ENCODE results near the gene SPRR5. TPM values are rescaled to one million over a fixed set of nuclear protein-coding genes. Genes with fewer than 3 reads are reported as not detected.
A peak's percentile ranks its signal among the peaks of the same experiment; 100 is the strongest.

Gene SPRR5
- total and polyA plus RNA-seq, 2 of the 8 experiments (the other 6 are each of a cell fraction or from before 2014, with no cell fraction given): not detected

GRCh38 chr1:152986578-152986977, 39.6 kb downstream of the SPRR5 start:
- Histone ChIP-seq H4K5ac (ENCODE audit: insufficient read length, low read depth, low read length) (no peak overlapping the region), H3K56ac (replicated peaks; ENCODE audit: insufficient read length, low read depth, low read length) (no peak overlapping the region), H2BK12ac (ENCODE audit: low read depth, low read length) (0 out of 2 replicates have a peak overlapping the region, but pooled peaks have one; percentile 60), H4K8ac (ENCODE audit: extremely low read depth, insufficient read depth, low read length) (no peak overlapping the region), H3K18ac (ENCODE audit: extremely low read depth, low read length) (no peak overlapping the region), H3K4me3 (ENCODE audit: extremely low read depth in 1 of 4, insufficient read depth in 2 of 4, low read depth in 3 of 4, low read length in 4 of 4) (no peak overlapping the region), H3K36me3 (ENCODE audit: control insufficient read depth in 2 of 4, insufficient read depth in 4 of 4, low read length in 3 of 4) (no peaks in the 10 kb centered on the region), H2BK5ac (ENCODE audit: low read depth, low read length) (no peak overlapping the region), H3K79me1 (ENCODE audit: low read depth, low read length) (no peaks in the 10 kb centered on the region), H2AFZ (ENCODE audit: low read length) (no peak overlapping the region), H3K27me3 (replicated peaks in 1 of 4; ENCODE audit: control insufficient read depth in 3 of 4, extremely low read depth in 1 of 4, insufficient read depth in 3 of 4, low read length in 3 of 4) (no peaks in the 10 kb centered on the region), H3K9ac (replicated peaks in 1 of 4; ENCODE audit: extremely low read depth in 1 of 4, low read depth in 3 of 4, low read length in 3 of 4) (no peak overlapping the region), H2BK120ac (replicated peaks; ENCODE audit: low read depth, low read length) (no peak overlapping the region), H3K79me2 (ENCODE audit: control insufficient read depth in 1 of 2, insufficient read depth in 2 of 2, low read length in 2 of 2) (no peaks in the 10 kb centered on the region), H3K9me3 (ENCODE audit: insufficient read depth in 2 of 2, low read depth in 1 of 2, low read length in 1 of 2) (no peaks in the 10 kb centered on the region), H4K20me1 (replicated peaks in 1 of 2; ENCODE audit: control insufficient read depth in 1 of 2, insufficient read depth in 2 of 2, low read length in 2 of 2) (peaks cover 0 to 2% of the 10 kb centered on the region in 2 experiments), H2BK20ac (ENCODE audit: low read length) (no peak overlapping the region), H3K23ac (ENCODE audit: insufficient read length) (no peak overlapping the region), H2AK5ac (ENCODE audit: low read depth, low read length) (no peak overlapping the region), H3K27ac (ENCODE audit: low read depth, low read length) (no peak overlapping the region), H3K23me2 (ENCODE audit: low read depth, low read length) (no peaks in the 10 kb centered on the region; the same call in 1 of the 2 replicates), H3K14ac (ENCODE audit: insufficient read length) (no peak overlapping the region), H3K4me1 (replicated peaks in 1 of 4; ENCODE audit: control insufficient read depth in 3 of 4, insufficient read depth in 4 of 4, low read length in 3 of 4) (no peaks in the 10 kb centered on the region), H2BK15ac (ENCODE audit: low read length) (no peak overlapping the region), H3K4ac (replicated peaks; ENCODE audit: insufficient read length, low read depth, low read length) (no peak overlapping the region), H4K91ac (replicated peaks; ENCODE audit: insufficient read length, low read length) (no peak overlapping the region), H3K4me2 (ENCODE audit: insufficient read depth in 1 of 2, low read depth in 2 of 2, low read length in 2 of 2) (no peak overlapping the region)
- 96% methylated on average over 2 of the region's 2 CpGs; no CpG with 5 or more reads in 1 of the 2 experiments for WGBS, 2 experiments (ENCODE audit: extremely low coverage in 1 of 2, insufficient coverage in 1 of 2, insufficient read length in 1 of 2, insufficient replicate concordance in 2 of 2, low coverage in 1 of 2, low lambda C conversion rate in 2 of 2, missing lambda C conversion rate in 1 of 2)
- FAIRE-seq: no peak
- ChIA-PET POLR2A (ENCODE audit: partially characterized antibody) (no interaction called here), CTCF (ENCODE audit: partially characterized antibody) (no interaction called here)
- no peak for DNase-seq (ENCODE audit: low read depth in 1 of 2, low spot score in 2 of 2)
- TF ChIP-seq CHD1 (IDR thresholded peaks at IDR 0.05; ENCODE audit: low read depth, low read length) (no peak), RXRA (IDR thresholded peaks at IDR 0.05; ENCODE audit: insufficient read depth, low read depth, low read length) (no peak), TAF1 (IDR thresholded peaks at IDR 0.05; ENCODE audit: low read depth, low read length) (no peak), JUND (IDR thresholded peaks at IDR 0.05; ENCODE audit: low read length) (no peak), TCF12 (IDR thresholded peaks at IDR 0.05; ENCODE audit: low read depth, low read length) (no peak), KDM1A (IDR thresholded peaks at IDR 0.05; ENCODE audit: borderline replicate concordance, low read length) (no peak), SIRT6 (IDR thresholded peaks at IDR 0.05; ENCODE audit: low read length) (no peak), RFX5 (IDR thresholded peaks at IDR 0.05; ENCODE audit: borderline replicate concordance, low read depth, low read length) (no peak)

Data from H1 (cell line).